Hippocampal formation (tissue), 2 donors: Measurements from ENCODE around the gene KIAA1671.

ENCODE experiments used
- DNase-seq, 2 donors: peaks; one replicate each; lab custom pipeline; 2025; lab: John Stamatoyannopoulos, UW

KIAA1671 gene

GRCh38 chr22:25114369-25115362, 162.2 kb downstream of the KIAA1671 start:
- DNase-seq, result no peak

- no peak for DNase-seq
Observed at GRCh38 chr22:25119609-25120008, 167.1 kb downstream of the KIAA1671 start.

DNA sequence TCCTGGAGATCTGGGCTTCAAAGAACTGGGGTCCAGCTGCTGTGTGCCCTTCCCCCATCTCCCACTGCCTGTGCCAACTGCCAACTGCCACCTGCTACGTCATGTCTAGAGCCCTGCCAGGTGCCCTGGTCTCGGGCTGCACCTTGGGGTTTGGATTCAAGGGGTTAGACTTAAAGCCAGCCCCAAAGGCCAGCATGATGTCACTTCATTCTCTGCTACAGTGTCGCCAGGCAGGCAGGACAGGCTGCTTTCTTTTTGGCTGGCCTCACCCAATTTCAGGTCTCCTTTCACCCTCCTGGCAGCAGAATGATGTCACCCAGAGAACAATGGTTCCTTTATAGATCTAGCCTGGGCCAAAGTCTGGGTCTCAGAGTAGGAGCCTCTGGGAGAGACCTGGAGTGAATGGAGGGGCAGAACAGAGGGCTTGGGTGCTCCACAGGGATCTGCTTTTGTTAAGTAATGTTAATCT, 167.6 kb downstream of the KIAA1671 start:
- no peak for DNase-seq

- DNase-seq, result no peak
Observed at GRCh38 chr22:25120761-25121212, 168.3 kb downstream of the KIAA1671 start.

DNA sequence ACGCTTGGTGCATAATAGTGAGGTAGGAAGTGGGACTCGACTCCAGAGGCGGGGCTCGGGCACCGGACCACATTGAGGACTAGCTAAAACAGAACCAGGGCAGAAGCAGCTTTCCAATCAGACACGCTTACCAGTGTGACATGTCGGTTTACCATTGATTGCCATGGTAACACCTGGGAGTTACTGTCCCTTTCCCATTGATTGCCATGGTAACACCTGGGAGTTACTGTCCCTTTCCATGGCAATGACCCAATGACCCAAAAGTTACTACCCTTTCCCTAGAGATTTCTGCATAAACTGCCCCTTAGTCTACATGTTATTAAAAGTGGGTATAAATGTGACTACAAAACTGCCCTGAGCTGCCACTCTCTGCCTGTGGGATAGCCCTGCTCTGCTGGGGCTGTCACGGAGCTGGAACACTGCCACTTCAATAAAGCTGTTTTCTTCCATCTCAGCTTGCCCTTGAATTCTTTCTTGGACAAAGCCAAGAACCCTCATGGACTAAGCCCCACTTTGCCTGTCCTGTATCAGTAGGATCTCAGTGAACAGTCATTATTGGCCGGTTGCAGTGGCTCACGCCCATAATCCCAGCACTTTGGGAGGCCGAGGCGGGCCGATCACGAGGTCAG, 169.7 kb downstream of the KIAA1671 start:
- no peak for DNase-seq

GRCh38 chr22:25123677-25124076, 171.2 kb downstream of the KIAA1671 start:
- DNase-seq, result no peak

- DNase-seq, result no peak
Observed at GRCh38 chr22:25125693-25126357, 173.3 kb downstream of the KIAA1671 start.

DNA sequence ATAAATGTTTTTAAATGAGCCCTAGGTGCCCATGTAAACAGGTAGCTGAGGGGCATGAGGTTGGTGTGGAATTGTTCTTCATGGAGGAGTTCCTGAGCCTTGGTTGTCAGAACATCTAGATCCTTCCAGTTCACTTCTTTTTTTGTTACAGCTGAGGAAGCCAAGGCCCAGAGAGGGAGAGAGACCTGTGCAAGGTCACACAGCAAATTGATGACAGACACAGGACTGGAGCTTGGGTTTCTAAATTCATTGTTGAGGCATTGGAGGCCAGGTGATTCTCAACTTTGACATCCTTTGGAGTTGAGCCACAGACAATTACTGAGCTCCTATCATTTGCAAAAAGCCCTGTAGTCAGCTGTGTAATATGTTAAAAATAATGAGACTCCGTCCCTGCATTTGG, 174.0 kb downstream of the KIAA1671 start:
- DNase-seq, result no peak

DNA sequence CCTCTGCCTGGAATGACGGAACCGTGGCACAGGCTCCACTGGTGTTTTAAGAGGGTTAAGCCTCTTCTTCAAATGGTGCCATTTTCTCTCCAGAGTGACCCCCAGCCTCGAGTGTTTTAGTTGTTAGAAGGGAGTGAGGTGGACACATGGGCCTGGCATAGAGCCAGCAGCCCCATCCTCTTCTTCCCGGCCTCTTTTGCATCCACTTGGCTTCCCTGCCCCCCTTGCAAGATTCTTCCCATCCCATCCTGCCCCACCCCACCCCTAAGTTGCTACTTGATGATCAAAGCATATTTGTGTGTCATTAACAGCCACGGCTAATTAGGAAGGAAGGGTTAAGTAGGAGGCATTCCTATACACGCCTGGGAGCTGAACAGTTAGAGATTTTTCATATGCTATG, 174.8 kb downstream of the KIAA1671 start:
- no peak for DNase-seq

GRCh38 chr22:25130462-25130861, 177.9 kb downstream of the KIAA1671 start:
- no peak for DNase-seq

DNA sequence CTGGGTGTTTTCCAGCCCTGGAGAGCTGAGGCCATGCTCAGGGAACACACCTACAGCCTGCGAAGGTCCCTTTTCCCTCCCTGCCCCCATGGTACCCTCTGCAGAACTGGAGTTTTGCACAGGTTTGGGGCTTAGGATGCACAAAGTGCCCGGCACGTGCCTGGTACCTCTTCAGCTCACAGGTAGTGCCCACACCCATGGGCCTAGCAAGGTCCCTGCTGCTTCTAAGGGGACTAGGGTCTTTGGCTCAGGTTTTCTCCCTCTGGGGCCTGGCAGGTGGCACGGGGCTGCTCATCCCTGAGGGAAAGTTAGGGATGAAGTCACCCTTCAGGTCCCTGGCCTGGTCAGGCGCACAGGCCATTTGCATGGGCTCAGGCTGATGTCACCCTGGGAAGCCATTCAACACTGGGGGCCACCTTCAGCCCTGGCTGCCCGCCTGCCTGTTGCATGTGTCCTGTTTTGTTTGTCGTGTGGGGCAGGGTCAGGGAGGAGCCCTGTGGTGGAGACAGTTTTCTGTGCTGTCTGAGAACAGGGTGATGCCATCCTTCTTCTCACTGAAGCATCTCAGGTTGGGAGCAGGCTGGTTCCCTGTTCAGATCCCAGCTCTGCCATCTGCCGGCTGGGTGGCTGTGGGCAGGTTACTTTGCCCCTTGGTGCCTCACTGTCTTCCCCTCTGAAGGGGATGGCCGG, 178.8 kb downstream of the KIAA1671 start:
- no peak for DNase-seq

GRCh38 chr22:25134028-25134427, 181.5 kb downstream of the KIAA1671 start:
- no peak for DNase-seq

DNA sequence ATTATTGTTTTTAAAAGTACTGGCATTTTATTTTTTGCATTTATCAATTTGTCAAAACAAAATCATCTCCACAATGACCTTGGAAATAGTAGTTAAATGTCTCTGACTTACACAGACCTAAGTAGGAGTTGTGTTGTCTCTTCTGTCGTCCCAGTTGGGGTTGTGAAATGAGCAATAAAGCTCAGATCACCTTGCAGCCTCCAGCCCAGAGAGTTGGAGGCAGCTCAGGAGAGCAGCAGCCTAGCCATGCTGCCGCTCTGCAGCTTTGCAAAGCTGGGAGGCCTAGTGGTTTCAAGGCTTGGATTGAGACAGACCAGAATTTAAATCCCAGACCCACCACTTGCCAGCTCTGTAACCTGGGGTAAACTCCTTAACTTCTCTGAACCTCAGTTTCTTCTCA, 181.9 kb downstream of the KIAA1671 start:
- DNase-seq, result no peak

DNA sequence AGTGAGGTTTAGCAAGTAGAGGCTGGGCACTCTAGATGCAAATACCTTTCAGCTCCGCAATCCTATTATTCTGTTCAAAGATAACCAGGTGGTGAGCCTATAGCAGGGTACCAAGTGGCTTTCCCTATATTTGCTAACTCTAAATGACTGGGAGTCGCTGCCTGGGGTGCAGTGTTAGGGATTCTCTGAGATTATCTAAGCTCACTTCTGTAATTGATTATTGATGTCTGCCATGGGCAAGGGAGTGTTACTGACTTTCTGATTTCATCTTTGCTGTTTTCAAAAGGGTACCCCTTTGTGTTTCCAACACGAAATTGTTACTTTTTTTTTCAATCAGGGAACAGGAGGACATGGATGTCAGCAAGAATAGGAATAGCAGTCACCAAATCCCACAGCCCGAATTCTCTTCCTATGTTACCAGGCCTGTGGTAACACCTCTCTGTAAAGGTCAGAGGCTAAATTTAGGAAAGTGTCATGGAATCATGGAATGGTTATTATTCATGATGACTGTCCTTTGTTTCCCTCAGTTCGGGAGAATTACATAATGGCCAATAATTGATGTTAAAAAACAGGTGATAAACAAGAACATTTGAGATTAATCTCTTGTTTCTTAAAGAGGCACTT, 184.5 kb downstream of the KIAA1671 start:
- DNase-seq, result no peak

DNA sequence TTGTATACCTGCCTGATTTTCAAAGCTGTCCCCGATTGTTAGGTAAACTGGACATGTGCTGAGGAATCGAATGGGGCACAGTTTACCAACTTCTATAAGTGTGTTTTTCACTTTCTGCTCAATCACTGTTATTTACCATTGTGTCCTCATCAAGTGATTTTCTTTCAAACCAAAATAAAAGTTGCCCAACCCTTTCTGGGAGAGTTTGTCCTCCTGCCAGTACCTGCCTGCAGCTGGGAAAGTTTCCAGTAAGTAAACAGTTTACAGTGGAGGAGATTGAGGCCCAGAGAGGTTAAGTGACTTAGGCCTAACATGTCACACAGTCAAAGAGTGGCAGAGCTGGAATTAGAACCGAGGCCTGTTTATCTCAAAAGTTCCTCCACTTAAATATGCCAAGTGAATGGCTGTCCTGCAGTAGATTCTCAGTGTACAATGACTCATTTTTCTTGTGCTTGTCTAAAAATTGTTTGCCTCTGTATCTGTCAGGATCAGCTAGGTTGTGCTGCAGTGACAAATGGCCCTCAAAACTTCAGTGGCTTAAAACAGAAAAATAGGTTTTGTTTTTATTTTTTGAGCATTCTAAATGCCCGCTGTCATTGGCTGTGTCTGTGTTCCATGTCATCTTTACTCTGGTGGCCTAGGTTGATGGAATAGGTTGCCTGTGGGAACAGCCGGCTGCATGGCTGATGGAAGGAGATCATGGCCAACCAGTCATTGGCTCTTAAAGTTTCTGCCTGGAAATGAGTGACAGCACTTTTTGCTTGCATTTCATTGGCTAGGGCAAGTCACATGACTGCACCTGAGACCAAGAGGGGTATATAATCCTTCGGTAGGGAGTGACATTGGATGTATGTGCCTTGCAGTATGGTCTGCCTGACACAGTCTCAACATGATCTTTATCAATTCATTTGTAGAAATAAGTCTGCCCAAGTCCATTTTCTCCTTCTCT, 185.3 kb downstream of the KIAA1671 start:
- DNase-seq, result no peak

- no peak for DNase-seq
Observed at GRCh38 chr22:25139062-25139461, 186.5 kb downstream of the KIAA1671 start.

- no peak for DNase-seq
Observed at GRCh38 chr22:25142102-25142501, 189.6 kb downstream of the KIAA1671 start.

- no peak for DNase-seq
Observed at GRCh38 chr22:25143156-25144076, 190.9 kb downstream of the KIAA1671 start.

GRCh38 chr22:25144522-25144921, 192.0 kb downstream of the KIAA1671 start:
- no peak for DNase-seq
